ENCODE measurements around the gene NDUFS6. TPM values are rescaled to one million over a fixed set of nuclear protein-coding genes. Genes with fewer than 3 reads are reported as not detected.
"Not testable (repeated sequence)": the region's sequence is repeated elsewhere in the genome, so short reads cannot be mapped to it uniquely, and the experiment has no call there.

Gene NDUFS6
- total RNA-seq, 1 donor from 2014 or later = 26.8 TPM

DNA sequence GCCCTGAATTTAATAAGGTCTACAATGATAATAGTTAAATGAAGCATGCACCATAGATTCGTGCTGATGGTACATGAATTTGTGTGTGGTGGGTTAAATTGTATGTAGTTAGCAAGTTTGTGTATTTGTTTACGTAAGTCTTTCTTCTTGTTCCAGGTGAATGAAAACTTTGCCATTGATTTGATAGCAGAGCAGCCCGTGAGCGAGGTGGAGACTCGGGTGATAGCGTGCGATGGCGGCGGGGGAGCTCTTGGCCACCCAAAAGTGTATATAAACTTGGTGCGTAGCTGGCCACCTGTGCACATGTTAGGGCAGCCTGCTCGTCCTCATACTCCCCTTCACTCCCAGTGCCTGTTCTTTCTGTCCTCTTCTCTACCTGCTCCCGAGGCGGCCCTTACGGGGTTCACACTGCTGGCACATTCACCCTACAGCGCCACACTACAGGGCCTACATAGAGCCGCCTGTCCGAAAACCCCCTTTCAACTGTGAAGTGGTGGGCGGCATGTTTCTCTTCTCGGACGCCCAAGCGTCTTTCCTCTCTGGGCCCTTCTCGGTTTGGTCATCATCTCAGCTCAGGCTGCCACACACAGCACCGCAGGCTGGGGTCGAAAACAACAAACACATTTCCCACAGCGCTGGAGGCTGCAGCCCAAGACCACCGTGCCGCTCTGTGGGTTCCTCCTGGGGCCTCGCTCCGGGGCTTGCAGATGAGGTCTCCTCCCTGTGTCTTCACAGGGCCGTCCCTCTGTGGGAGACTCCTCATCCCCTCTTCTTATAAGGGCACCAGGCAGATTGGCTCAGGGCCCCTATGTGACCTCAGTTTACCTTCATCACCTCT, 13.2 kb downstream of the NDUFS6 start:
- intact Hi-C loops (cut with DNase I) = no loop called here
- DNase-seq (ENCODE audit: extremely low spot score in 2 of 2) = no peak
- peaks cover 0 to 78% of the 10 kb centered on the region in 2 donors for H3K36me3 ChIP-seq
- H3K27me3 ChIP-seq = no peaks in the 10 kb centered on the region
- TF ChIP-seq POLR2A (IDR thresholded peaks at IDR 0.05) = no peak
- no peak for TF ChIP-seq POLR2AphosphoS5 (IDR thresholded peaks at IDR 0.05; ENCODE audit: insufficient read depth in 1 of 2, low read depth in 1 of 2)
- TF ChIP-seq, protein P1, sequence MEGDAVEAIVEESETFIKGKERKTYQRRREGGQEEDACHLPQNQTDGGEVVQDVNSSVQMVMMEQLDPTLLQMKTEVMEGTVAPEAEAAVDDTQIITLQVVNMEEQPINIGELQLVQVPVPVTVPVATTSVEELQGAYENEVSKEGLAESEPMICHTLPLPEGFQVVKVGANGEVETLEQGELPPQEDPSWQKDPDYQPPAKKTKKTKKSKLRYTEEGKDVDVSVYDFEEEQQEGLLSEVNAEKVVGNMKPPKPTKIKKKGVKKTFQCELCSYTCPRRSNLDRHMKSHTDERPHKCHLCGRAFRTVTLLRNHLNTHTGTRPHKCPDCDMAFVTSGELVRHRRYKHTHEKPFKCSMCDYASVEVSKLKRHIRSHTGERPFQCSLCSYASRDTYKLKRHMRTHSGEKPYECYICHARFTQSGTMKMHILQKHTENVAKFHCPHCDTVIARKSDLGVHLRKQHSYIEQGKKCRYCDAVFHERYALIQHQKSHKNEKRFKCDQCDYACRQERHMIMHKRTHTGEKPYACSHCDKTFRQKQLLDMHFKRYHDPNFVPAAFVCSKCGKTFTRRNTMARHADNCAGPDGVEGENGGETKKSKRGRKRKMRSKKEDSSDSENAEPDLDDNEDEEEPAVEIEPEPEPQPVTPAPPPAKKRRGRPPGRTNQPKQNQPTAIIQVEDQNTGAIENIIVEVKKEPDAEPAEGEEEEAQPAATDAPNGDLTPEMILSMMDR (IDR thresholded peaks at IDR 0.05) = no peak
- H3K9me3 ChIP-seq = no peaks in the 10 kb centered on the region
- no peak overlapping the region for H3K4me3 ChIP-seq
- H3K27ac ChIP-seq = no peak overlapping the region
- H3K4me1 ChIP-seq = no peaks in the 10 kb centered on the region

DNA sequence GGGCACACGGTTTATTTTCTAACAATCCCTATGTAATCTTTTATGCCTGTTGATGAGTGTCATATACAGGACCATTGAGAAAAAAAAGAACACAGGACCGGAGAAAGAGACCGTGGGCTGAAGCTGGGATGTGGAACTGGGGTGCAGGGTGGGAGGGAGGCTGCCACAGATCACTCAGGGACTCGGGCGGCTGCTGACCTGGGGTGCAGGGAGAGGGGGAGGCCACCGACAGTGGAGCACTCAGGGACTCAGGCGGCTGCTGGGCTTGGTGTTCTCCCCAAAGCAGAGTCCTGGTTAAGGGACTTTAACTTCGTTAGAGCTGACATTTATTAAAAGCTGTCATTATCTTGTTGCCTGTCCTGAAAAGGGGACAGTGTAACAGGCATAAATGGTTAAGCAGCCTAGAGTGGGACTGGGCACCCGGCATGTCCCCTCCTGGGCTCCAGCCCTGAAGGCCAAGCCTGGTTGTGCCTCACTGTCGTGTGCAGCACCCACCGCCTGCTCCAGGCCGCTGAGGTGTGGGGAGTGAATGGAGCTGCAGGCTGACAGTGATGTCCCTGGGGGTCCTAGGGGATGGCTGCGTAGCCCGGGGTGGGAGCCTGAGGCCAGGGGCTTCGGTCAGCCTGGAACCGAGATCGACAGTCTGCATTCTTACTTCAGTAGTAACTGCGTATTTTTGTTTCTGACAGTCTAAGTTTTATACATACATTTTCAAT, 14.0 kb downstream of the NDUFS6 start:
- DNase-seq (ENCODE audit: extremely low spot score in 2 of 2) = no peak
- no peaks in the 10 kb centered on the region for H3K27me3 ChIP-seq
- no peaks in the 10 kb centered on the region for H3K4me1 ChIP-seq
- H3K36me3 ChIP-seq = peaks cover 0 to 72% of the 10 kb centered on the region in 2 donors
- intact Hi-C loops (cut with DNase I) = no loop called here
- H3K27ac ChIP-seq = no peak overlapping the region
- H3K9me3 ChIP-seq = no peaks in the 10 kb centered on the region
- TF ChIP-seq, protein P1 (IDR thresholded peaks at IDR 0.05) = no peak
- no peak for TF ChIP-seq POLR2AphosphoS5 (IDR thresholded peaks at IDR 0.05; ENCODE audit: insufficient read depth in 1 of 2, low read depth in 1 of 2)
- no peak for TF ChIP-seq POLR2A (IDR thresholded peaks at IDR 0.05)
- H3K4me3 ChIP-seq = no peak overlapping the region

DNA sequence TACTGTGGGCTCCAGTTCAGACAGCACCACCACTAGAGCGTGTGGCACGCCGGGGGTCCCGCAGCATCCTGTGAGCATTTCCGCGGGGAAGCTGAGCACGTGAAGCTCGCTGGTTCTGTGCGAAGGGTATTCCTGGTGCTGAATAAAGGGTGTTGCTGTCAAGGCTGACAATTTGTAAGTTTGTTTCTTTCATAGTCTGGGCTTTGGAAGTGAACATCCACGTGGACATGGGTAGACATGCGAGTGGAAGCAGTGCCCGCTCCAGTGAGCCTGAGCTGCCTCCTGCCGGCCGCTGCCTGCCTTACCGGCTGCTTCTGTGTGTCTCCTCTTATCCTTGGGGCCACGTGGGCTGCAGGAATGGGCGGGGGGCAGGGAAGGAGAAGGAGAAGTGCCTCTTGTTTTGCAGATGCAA, 14.7 kb downstream of the NDUFS6 start:
- TF ChIP-seq POLR2A (IDR thresholded peaks at IDR 0.05) (no peak), POLR2AphosphoS5 (IDR thresholded peaks at IDR 0.05; ENCODE audit: insufficient read depth in 1 of 2, low read depth in 1 of 2) (no peak)
- TF ChIP-seq, protein P1 (IDR thresholded peaks at IDR 0.05) = no peak
- no peak for DNase-seq (ENCODE audit: extremely low spot score in 2 of 2)
- peaks cover 0 to 72% of the 10 kb centered on the region in 2 donors for H3K36me3 ChIP-seq
- no peaks in the 10 kb centered on the region for H3K4me1 ChIP-seq
- intact Hi-C loops (cut with DNase I) = no loop called here
- H3K9me3 ChIP-seq = no peaks in the 10 kb centered on the region
- no peak overlapping the region for H3K4me3 ChIP-seq
- no peak overlapping the region for H3K27ac ChIP-seq
- no peaks in the 10 kb centered on the region for H3K27me3 ChIP-seq

DNA sequence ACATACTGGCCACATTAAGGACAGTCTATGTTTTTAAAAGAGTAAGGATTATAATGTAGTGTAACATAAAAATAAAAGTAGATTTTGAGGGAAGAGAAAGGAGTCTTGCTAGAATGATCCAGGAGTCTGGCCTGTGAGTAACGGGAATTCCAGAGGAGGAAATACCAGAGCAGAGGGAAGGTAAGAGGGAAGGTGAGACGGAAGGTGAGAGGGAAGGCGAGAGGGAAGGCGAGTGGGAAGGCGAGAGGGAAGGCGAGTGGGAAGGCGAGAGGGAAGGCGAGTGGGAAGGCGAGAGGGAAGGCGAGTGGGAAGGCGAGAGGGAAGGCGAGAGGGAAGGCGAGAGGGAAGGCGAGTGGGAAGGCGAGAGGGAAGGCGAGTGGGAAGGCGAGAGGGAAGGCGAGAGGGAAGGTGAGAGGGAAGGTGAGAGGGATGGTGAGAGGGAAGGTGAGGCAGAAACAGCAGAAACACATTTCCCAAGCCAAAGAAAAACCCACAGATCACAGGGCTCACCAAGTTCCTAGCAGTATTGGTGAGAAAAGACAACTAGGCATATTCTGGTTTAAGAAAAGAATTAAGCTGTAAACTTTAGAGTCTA, 15.4 kb downstream of the NDUFS6 start:
- H3K4me3 ChIP-seq; intact Hi-C loops (cut with DNase I); H3K4me1 ChIP-seq; H3K27me3 ChIP-seq; H3K9me3 ChIP-seq; H3K27ac ChIP-seq; DNase-seq (ENCODE audit: extremely low spot score in 2 of 2): not testable (repeated sequence)
- peaks cover 0 to 75% of the 10 kb centered on the region in 2 donors for H3K36me3 ChIP-seq

DNA sequence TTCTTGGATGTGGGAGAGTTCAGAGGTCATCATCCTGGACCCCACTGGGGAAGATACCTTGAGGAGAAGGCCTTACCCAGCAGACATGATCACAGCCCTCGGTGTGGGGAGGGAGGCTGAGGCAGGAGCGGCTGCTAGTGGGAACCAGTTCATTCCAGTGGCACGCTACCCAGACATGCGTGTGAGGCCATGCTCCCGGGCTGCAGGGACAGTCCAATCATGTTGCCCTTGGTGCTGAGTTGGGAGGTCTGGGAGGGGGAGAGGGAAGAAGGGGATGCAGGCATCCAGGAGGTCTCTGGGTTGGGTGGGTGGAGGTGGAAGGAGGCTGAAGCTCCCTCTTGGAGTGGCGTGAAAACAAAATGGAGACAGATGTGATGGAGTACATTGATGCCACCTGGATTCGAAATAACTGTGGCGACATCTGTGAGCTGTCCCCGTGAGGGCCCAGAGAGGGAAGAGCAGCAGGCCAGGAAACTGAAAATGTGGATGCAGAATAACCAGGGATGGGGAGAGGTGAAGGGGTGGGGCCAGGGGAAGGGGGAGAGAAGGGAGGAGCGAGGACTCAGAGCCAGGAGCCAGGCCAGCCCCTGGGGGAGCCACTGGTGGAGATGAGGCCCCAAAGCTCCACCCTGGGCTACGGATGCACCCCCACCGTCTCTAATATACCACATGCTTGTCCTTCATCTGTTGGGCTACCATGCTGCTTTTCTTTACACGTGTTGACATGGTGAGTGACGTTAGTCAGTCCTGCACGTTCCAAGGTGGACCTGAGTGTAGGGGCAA, 16.2 kb downstream of the NDUFS6 start:
- no peak overlapping the region for H3K27ac ChIP-seq
- H3K27me3 ChIP-seq = no peaks in the 10 kb centered on the region
- intact Hi-C loops (cut with DNase I) = no loop called here
- TF ChIP-seq, protein P1 (IDR thresholded peaks at IDR 0.05) = no peak
- TF ChIP-seq POLR2AphosphoS5 (IDR thresholded peaks at IDR 0.05; ENCODE audit: insufficient read depth in 1 of 2, low read depth in 1 of 2) (no peak), POLR2A (IDR thresholded peaks at IDR 0.05) (no peak)
- DNase-seq (ENCODE audit: extremely low spot score in 2 of 2) = no peak
- peaks cover 0 to 83% of the 10 kb centered on the region in 2 donors for H3K36me3 ChIP-seq
- no peak overlapping the region for H3K4me3 ChIP-seq
- no peaks in the 10 kb centered on the region for H3K9me3 ChIP-seq
- no peaks in the 10 kb centered on the region for H3K4me1 ChIP-seq

Data from vagina (tissue), 2 donors.